Measurements from ENCODE around the gene FANCD2OS. TPM values are rescaled to one million over a fixed set of nuclear protein-coding genes. Genes with fewer than 3 reads are reported as not detected.
"Not testable (repeated sequence)": the region's sequence is repeated elsewhere in the genome, so short reads cannot be mapped to it uniquely, and the experiment has no call there.

FANCD2OS gene
- total RNA-seq, 6 experiments from 2014 or later, result not detected

GRCh38 chr3:10142707-10143560 is 34.9 kb upstream of the FANCD2OS start:
- intact Hi-C loops (cut with DNase I), result no loop called here
- H3K4me3 ChIP-seq, result peak overlapping the region; percentile 60 to 95 (median 77)

GRCh38 chr3:10140996-10141546 is 33.0 kb upstream of the FANCD2OS start:
- 81% methylated on average over 23 of the region's 23 CpGs for WGBS (ENCODE audit: insufficient coverage, low coverage, low lambda C conversion rate, missing lambda C conversion rate)
- ATAC-seq, result no peak
- Histone ChIP-seq H3K4me3 (peak overlapping the region in 2 of 3 donors; percentile 60 to 95), H3K27ac (peak overlapping the region in 2 of 3 donors; percentile 48 to 85), H3K36me3 (peaks cover 0 to 5% (median 0%) of the 10 kb centered on the region in 4 donors), H3K27me3 (no peaks in the 10 kb centered on the region), H3K4me1 (peaks cover 0 to 28% (median 9%) of the 10 kb centered on the region in 4 donors), H3K9me3 (no peaks in the 10 kb centered on the region)
- peak in 1 of 3 donors; percentile 27 for DNase-seq
- no peak for TF ChIP-seq CTCF (IDR thresholded peaks at IDR 0.05)
- TF ChIP-seq POLR2A (IDR thresholded peaks at IDR 0.05), result no peak
- intact Hi-C loops (cut with DNase I), result no loop called here

More at GRCh38 chr3:10142707-10143560, 34.9 kb upstream of the FANCD2OS start:
- DNase-seq, result peak in 1 of 3 donors; percentile 34
- Histone ChIP-seq H3K27me3 (no peaks in the 10 kb centered on the region), H3K36me3 (peaks cover 0 to 11% (median 0%) of the 10 kb centered on the region in 4 donors), H3K27ac (peak overlapping the region in 1 of 3 donors; percentile 85), H3K9me3 (no peaks in the 10 kb centered on the region), H3K4me1 (peaks cover 0 to 28% (median 9%) of the 10 kb centered on the region in 4 donors)
- TF ChIP-seq POLR2A (IDR thresholded peaks at IDR 0.05) (no peak), CTCF (IDR thresholded peaks at IDR 0.05) (no peak)
- 45% methylated on average over 28 of the region's 29 CpGs for WGBS (ENCODE audit: insufficient coverage, low coverage, low lambda C conversion rate, missing lambda C conversion rate)
- ATAC-seq, result no peak

- Histone ChIP-seq H3K4me3 (no peak overlapping the region), H3K27me3 (no peaks in the 10 kb centered on the region), H3K9me3 (no peaks in the 10 kb centered on the region), H3K4me1 (no peaks in the 10 kb centered on the region), H3K36me3 (no peaks in the 10 kb centered on the region), H3K27ac (no peak overlapping the region)
- 65% methylated on average over 4 of the region's 4 CpGs for WGBS (ENCODE audit: insufficient coverage, low coverage, low lambda C conversion rate, missing lambda C conversion rate)
- no peak for DNase-seq
- intact Hi-C loops (cut with DNase I), result no loop called here
- ATAC-seq, result no peak
- no peak for TF ChIP-seq POLR2A (IDR thresholded peaks at IDR 0.05)
- no peak for TF ChIP-seq CTCF (IDR thresholded peaks at IDR 0.05)
Measured at GRCh38 chr3:10137178-10137577, 29.1 kb upstream of the FANCD2OS start.

GRCh38 chr3:10136426-10137005 is 28.5 kb upstream of the FANCD2OS start:
- H3K4me3 ChIP-seq, result no peak overlapping the region
- intact Hi-C loops (cut with DNase I), result no loop called here

GRCh38 chr3:10135872-10136271 is 27.8 kb upstream of the FANCD2OS start:
- 88% methylated on average over 8 of the region's 9 CpGs for WGBS (ENCODE audit: insufficient coverage, low coverage, low lambda C conversion rate, missing lambda C conversion rate)
- intact Hi-C loops (cut with DNase I), result not testable (repeated sequence)

More at GRCh38 chr3:10136426-10137005, 28.5 kb upstream of the FANCD2OS start:
- ATAC-seq (no peak), DNase-seq (no peak)
- TF ChIP-seq CTCF (IDR thresholded peaks at IDR 0.05) (no peak), POLR2A (IDR thresholded peaks at IDR 0.05) (no peak)
- Histone ChIP-seq H3K27me3 (no peaks in the 10 kb centered on the region), H3K36me3 (no peaks in the 10 kb centered on the region), H3K4me1 (no peaks in the 10 kb centered on the region), H3K9me3 (no peaks in the 10 kb centered on the region), H3K27ac (no peak overlapping the region)
- 78% methylated on average over 7 of the region's 25 CpGs for WGBS (ENCODE audit: insufficient coverage, low coverage, low lambda C conversion rate, missing lambda C conversion rate)

More at GRCh38 chr3:10135872-10136271, 27.8 kb upstream of the FANCD2OS start:
- H3K36me3 ChIP-seq, H3K4me1 ChIP-seq, H3K4me3 ChIP-seq, DNase-seq, H3K9me3 ChIP-seq, H3K27ac ChIP-seq, H3K27me3 ChIP-seq, ATAC-seq: not testable (repeated sequence)

Data from right lobe of liver (tissue), 6 donors.